Endodermal cell (in vitro differentiated cells): Measurements from ENCODE around the gene ARHGAP1. TPM values are rescaled to one million over a fixed set of nuclear protein-coding genes. Genes with fewer than 3 reads are reported as not detected.

Source experiments
- DNase-seq: peaks from one replicate; pipeline ENCODE4 v3.0.0-alpha.2; 2017
- H3K27ac ChIP-seq: 2 replicates; pipeline ENCODE4 v1.5.1; 2013; ENCODE audit warnings: mild to moderate bottlenecking, low read depth, low read length, moderate library complexity
- H3K27me3 ChIP-seq: 2 replicates; pipeline ENCODE4 v1.6.1; 2013; ENCODE audit warnings: mild to moderate bottlenecking, low read length, moderate library complexity; ENCODE audit not compliant: insufficient read depth, control insufficient read depth, poor library complexity, severe bottlenecking
- H3K36me3 ChIP-seq: 2 replicates; pipeline ENCODE4 v1.7.0; 2013; ENCODE audit warnings: mild to moderate bottlenecking, low read length, moderate library complexity; ENCODE audit not compliant: control insufficient read depth, insufficient read depth
- H3K4me1 ChIP-seq: one replicate; pipeline ENCODE4 v1.7.0; 2013; ENCODE audit warnings: low read length; ENCODE audit not compliant: control insufficient read depth, insufficient read depth
- H3K4me3 ChIP-seq: 2 replicates; pipeline ENCODE4 v1.5.1; 2013; ENCODE audit warnings: mild to moderate bottlenecking, low read length, moderate library complexity
- H3K9ac ChIP-seq: 2 replicates; pipeline ENCODE4 v1.6.1; 2013; ENCODE audit warnings: mild to moderate bottlenecking, low read length, moderate library complexity; ENCODE audit not compliant: poor library complexity, severe bottlenecking; ENCODE audit errors: extremely low read depth
- H3K9me3 ChIP-seq: 2 replicates; pipeline ENCODE4 v1.6.1; 2013; ENCODE audit warnings: mild to moderate bottlenecking, low read length, moderate library complexity; ENCODE audit not compliant: control insufficient read depth
- H3K27ac Mint-ChIP-seq: 2 replicates; pipeline ENCODE4 v1.8.0; 2020; ENCODE audit warnings: mixed read lengths
- H3K27me3 Mint-ChIP-seq: 2 replicates; pipeline ENCODE4 v1.8.0; 2021; ENCODE audit warnings: mild to moderate bottlenecking, mixed read lengths; ENCODE audit not compliant: insufficient read depth
- H3K36me3 Mint-ChIP-seq: 2 replicates; pipeline ENCODE4 v1.8.0; 2020; ENCODE audit warnings: low read depth, mixed read lengths
- H3K4me1 Mint-ChIP-seq: 2 replicates; pipeline ENCODE4 v1.8.0; 2020; ENCODE audit warnings: mixed read lengths
- H3K4me3 Mint-ChIP-seq: 2 replicates; pipeline ENCODE4 v1.8.0; 2020; ENCODE audit warnings: mild to moderate bottlenecking, moderate library complexity, mixed read lengths
- H3K9me3 Mint-ChIP-seq: 2 replicates; pipeline ENCODE4 v1.8.0; 2020; ENCODE audit warnings: mild to moderate bottlenecking, mixed read lengths
- CTCF ChIP-seq: fragments of 200-600 bp; sonication (generic); conservative IDR thresholded peaks from 2 replicates; pipeline ENCODE4 v1.5.0; 2021; ENCODE audit warnings: antibody characterized with exemption, mild to moderate bottlenecking
- WGBS, 2 experiments: methylation state at CpG; one replicate each; pipeline versions ENCODE4 v1.1.5 to v1.1.7; 2013; ENCODE audit warnings: missing lambda C conversion rate in 2 of 2, mixed read lengths in 1 of 2; ENCODE audit not compliant: insufficient coverage in 1 of 2, insufficient read length in 1 of 2; 5-methylcytosine and 5-hydroxymethylcytosine counted together
- total RNA-seq, 2 donors: library from RNA; stranded (reverse); fragmentation: NEBNext Ultra II Directional in 1 of 2; extraction: Animal tissue kit (Norgen Biotek cat#: 25700) in 1 of 2; gene quantifications; 2 replicates in 1 of 2; 3 replicates in 1 of 2; pipeline ENCODE4 v1.2.1, GENCODE V29; 2021

Gene ARHGAP1
- total RNA-seq, 2 donors from 2014 or later, result 53.4 to 56.6 TPM

GRCh38 chr11:46727952-46728658 is 27.7 kb upstream of the ARHGAP1 start:
- H3K4me1 Mint-ChIP-seq, result no peaks in the 10 kb centered on the region
- no peak overlapping the region for H3K4me3 Mint-ChIP-seq
- Histone ChIP-seq H3K9ac (no peak overlapping the region), H3K4me3 (no peak overlapping the region), H3K27me3 (no peaks in the 10 kb centered on the region), H3K9me3 (no peaks in the 10 kb centered on the region), H3K4me1 (no peaks in the 10 kb centered on the region), H3K27ac (no peak overlapping the region), H3K36me3 (no peaks in the 10 kb centered on the region)
- 95 to 96% methylated on average over 14 to 17 of the region's 17 CpGs for WGBS, 2 experiments
- no peaks in the 10 kb centered on the region for H3K9me3 Mint-ChIP-seq
- no peak overlapping the region for H3K27ac Mint-ChIP-seq
- no peaks in the 10 kb centered on the region for H3K27me3 Mint-ChIP-seq
- no peaks in the 10 kb centered on the region for H3K36me3 Mint-ChIP-seq
- DNase-seq, result no peak
- TF ChIP-seq CTCF, result no peak

- 95% methylated on average over 22 to 26 of the region's 26 CpGs for WGBS, 2 experiments
- Histone ChIP-seq H3K36me3 (no peaks in the 10 kb centered on the region), H3K4me1 (no peaks in the 10 kb centered on the region), H3K4me3 (no peak overlapping the region), H3K9me3 (no peaks in the 10 kb centered on the region), H3K27ac (no peak overlapping the region), H3K27me3 (no peaks in the 10 kb centered on the region), H3K9ac (no peak overlapping the region)
- TF ChIP-seq CTCF, result no peak
- H3K36me3 Mint-ChIP-seq, result no peaks in the 10 kb centered on the region
- H3K27ac Mint-ChIP-seq, result no peak overlapping the region
- H3K4me1 Mint-ChIP-seq, result no peaks in the 10 kb centered on the region
- no peak for DNase-seq
- no peak overlapping the region for H3K4me3 Mint-ChIP-seq
- no peaks in the 10 kb centered on the region for H3K9me3 Mint-ChIP-seq
- H3K27me3 Mint-ChIP-seq, result no peaks in the 10 kb centered on the region
These were observed 25.9 kb upstream of the ARHGAP1 start for GRCh38 chr11:46726206-46726862.

GRCh38 chr11:46725338-46726205 is 25.2 kb upstream of the ARHGAP1 start:
- Mint-ChIP-seq H3K4me1 (peaks cover 2% of the 10 kb centered on the region), H3K4me3 (no peak overlapping the region), H3K27ac (peak overlapping the region; percentile 42), H3K36me3 (no peaks in the 10 kb centered on the region), H3K9me3 (no peaks in the 10 kb centered on the region), H3K27me3 (no peaks in the 10 kb centered on the region)
- 93 to 99% methylated on average over 11 to 19 of the region's 19 CpGs for WGBS, 2 experiments
- no peaks in the 10 kb centered on the region for H3K9me3 ChIP-seq
- no peaks in the 10 kb centered on the region for H3K36me3 ChIP-seq
- H3K27ac ChIP-seq, result no peak overlapping the region
- H3K4me3 ChIP-seq, result no peak overlapping the region
- H3K9ac ChIP-seq, result no peak overlapping the region
- DNase-seq, result peak; percentile 50
- H3K27me3 ChIP-seq, result no peaks in the 10 kb centered on the region
- no peaks in the 10 kb centered on the region for H3K4me1 ChIP-seq
- TF ChIP-seq CTCF, result peak; percentile 28
